Left ventricle myocardium inferior (tissue), 1 donor: ENCODE measurements around the gene ADAMTSL1. TPM values are rescaled to one million over a fixed set of nuclear protein-coding genes. Genes with fewer than 3 reads are reported as not detected.

Source experiments
- DNase-seq: peaks from one replicate; pipeline ENCODE4 v3.0.0-alpha.2; 2020
- H3K27ac ChIP-seq: fragments of 200-600 bp; replicated peaks from 2 replicates; pipeline ENCODE4 v1.8.0; 2021
- H3K27me3 ChIP-seq: fragments of 200-600 bp; 2 replicates; pipeline ENCODE4 v1.8.0; 2021; ENCODE audit warnings: low read depth
- H3K36me3 ChIP-seq: fragments of 200-600 bp; 2 replicates; pipeline ENCODE4 v1.8.0; 2021
- H3K4me1 ChIP-seq: fragments of 200-600 bp; 2 replicates; pipeline ENCODE4 v1.8.0; 2021
- H3K4me3 ChIP-seq: fragments of 200-600 bp; 2 replicates; pipeline ENCODE4 v1.8.0; 2021; ENCODE audit warnings: mild to moderate bottlenecking, moderate library complexity
- H3K9me3 ChIP-seq: fragments of 200-600 bp; replicated peaks from 2 replicates; pipeline ENCODE4 v1.8.0; 2021
- CTCF ChIP-seq: fragments of 200-600 bp; IDR thresholded peaks from 2 replicates; pipeline ENCODE4 v1.8.0; 2021; ENCODE audit warnings: antibody characterized with exemption, mild to moderate bottlenecking, borderline replicate concordance
- intact Hi-C: fragments of 100-400 bp; cut with micrococcal nuclease; formaldehyde crosslinking; loops from one replicate; pipeline ENCODE4 v1.11.0; 2022
- total RNA-seq: library from RNA; stranded (reverse); fragmentation: NEBNext Ultra II Directional; extraction: Animal tissue kit (Norgen Biotek cat#: 25700); gene quantifications from one replicate; pipeline ENCODE4 v1.2.1, GENCODE V29; 2021
- donor health status: DM: no; HTN: yes; CAD: no; lungs with severe emphysema.

The ADAMTSL1 gene
- total RNA-seq, 1 donor from 2014 or later = 1.7 TPM

GRCh38 chr9:18477121-18477660 is 3.2 kb downstream of the ADAMTSL1 start:
- H3K9me3 ChIP-seq = no peaks in the 10 kb centered on the region
- H3K36me3 ChIP-seq = no peaks in the 10 kb centered on the region
- no peak overlapping the region for H3K27ac ChIP-seq
- no peak for TF ChIP-seq CTCF
- intact Hi-C loops = no loop called here
- no peaks in the 10 kb centered on the region for H3K27me3 ChIP-seq
- peaks cover 26% of the 10 kb centered on the region for H3K4me1 ChIP-seq
- DNase-seq = no peak
- no peak overlapping the region for H3K4me3 ChIP-seq

GRCh38 chr9:18477719-18478118 is 3.8 kb downstream of the ADAMTSL1 start:
- TF ChIP-seq CTCF = no peak
- Histone ChIP-seq H3K27ac (no peak overlapping the region), H3K36me3 (no peaks in the 10 kb centered on the region), H3K4me1 (peaks cover 21% of the 10 kb centered on the region), H3K27me3 (no peaks in the 10 kb centered on the region), H3K4me3 (no peak overlapping the region), H3K9me3 (no peaks in the 10 kb centered on the region)
- DNase-seq = no peak
- intact Hi-C loops = no loop called here

GRCh38 chr9:18478501-18479361 is 4.8 kb downstream of the ADAMTSL1 start:
- Histone ChIP-seq H3K27ac (no peak overlapping the region), H3K4me3 (no peak overlapping the region), H3K9me3 (no peaks in the 10 kb centered on the region), H3K27me3 (no peaks in the 10 kb centered on the region), H3K36me3 (no peaks in the 10 kb centered on the region), H3K4me1 (peaks cover 11% of the 10 kb centered on the region)
- DNase-seq = no peak
- intact Hi-C loops = no loop called here
- TF ChIP-seq CTCF = no peak

GRCh38 chr9:18479405-18479804 is 5.5 kb downstream of the ADAMTSL1 start:
- intact Hi-C loops = no loop called here
- peaks cover 4% of the 10 kb centered on the region for H3K4me1 ChIP-seq
- H3K9me3 ChIP-seq = no peaks in the 10 kb centered on the region
- no peak for DNase-seq
- H3K4me3 ChIP-seq = no peak overlapping the region
- H3K36me3 ChIP-seq = no peaks in the 10 kb centered on the region
- H3K27me3 ChIP-seq = no peaks in the 10 kb centered on the region
- no peak overlapping the region for H3K27ac ChIP-seq
- TF ChIP-seq CTCF = no peak

- Histone ChIP-seq H3K9me3 (no peaks in the 10 kb centered on the region), H3K4me1 (no peaks in the 10 kb centered on the region), H3K27ac (no peak overlapping the region), H3K27me3 (no peaks in the 10 kb centered on the region), H3K36me3 (no peaks in the 10 kb centered on the region), H3K4me3 (no peak overlapping the region)
- intact Hi-C loops = no loop called here
- TF ChIP-seq CTCF = no peak
- DNase-seq = no peak
These were observed 6.7 kb downstream of the ADAMTSL1 start for GRCh38 chr9:18480662-18481093.
